ENCODE results near the gene KRT13.
A peak's percentile ranks its signal among the peaks of the same experiment; 100 is the strongest.

The KRT13 gene

DNA sequence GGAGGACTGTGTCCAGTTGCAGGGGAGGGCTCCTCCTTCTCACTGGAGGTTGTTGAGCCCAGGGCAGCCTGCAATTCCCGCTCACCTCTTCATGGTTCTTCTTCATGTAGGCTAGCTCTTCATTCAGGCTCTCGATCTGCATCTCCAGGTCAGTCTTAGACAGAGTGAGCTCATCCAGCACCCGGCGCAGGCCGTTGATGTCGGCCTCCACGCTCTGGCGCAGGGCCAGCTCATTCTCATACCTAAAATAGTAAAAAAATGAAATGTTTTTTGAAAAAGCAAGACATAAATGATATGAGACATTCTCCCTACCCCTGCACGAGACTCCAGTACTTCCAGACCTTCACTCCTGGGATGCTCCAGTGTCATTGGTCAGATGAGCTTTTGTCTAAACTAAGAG lies 2.2 kb downstream of the KRT13 start:
- Mint-ChIP-seq H3K27me3 (peaks cover 15% of the 10 kb centered on the region), H3K4me1 (peaks cover 15% of the 10 kb centered on the region), H3K27ac (no peak overlapping the region), H3K4me3 (no peak overlapping the region), H3K36me3 (no peaks in the 10 kb centered on the region), H3K9me3 (no peaks in the 10 kb centered on the region)
- DNase-seq (ENCODE audit: low spot score in 2 of 2) (no peak), ATAC-seq (ENCODE audit: low read depth) (no peak)

DNA sequence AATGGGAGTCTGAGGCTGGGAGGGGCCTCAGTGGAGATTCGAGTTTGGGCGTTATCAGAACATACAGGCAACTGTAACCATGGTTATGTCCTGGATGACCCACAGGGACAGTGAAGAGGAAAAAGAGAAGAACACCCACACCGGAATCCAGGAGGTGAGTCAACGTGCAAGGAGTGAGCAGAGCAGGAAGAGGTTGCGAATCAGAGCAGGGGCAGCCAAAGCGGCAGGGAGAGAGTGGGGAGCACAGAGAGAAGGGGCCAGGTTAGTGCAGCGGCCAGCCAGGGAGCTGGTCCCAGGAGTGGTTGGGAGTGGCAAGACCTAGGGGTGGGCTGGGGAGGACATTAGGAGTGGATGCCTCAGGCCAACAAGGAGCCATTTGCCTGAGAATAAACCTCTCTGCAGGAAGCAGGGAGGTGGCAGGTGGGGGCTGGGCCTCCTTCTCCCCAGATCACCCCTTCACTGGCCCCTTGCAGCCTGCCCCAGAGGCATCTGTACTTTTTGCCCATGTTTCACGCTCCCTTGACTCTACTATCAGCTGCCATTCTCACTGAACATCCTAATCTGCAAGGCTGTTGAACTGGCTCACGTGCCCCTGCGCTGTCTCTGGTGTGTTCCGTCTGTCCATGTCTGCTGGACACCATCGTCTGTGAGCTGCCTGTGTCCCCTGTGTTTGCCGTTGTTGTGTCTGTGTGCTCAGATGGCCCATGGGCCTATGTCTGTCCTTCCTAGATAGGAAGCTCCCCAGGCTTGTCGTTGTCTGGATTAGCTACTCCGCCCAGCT lies 5.1 kb downstream of the KRT13 start:
- peaks cover 15% of the 10 kb centered on the region for H3K27me3 Mint-ChIP-seq
- ATAC-seq (ENCODE audit: low read depth) (no peak), DNase-seq (ENCODE audit: low spot score in 2 of 2) (no peak)
- peaks cover 15% of the 10 kb centered on the region for H3K4me1 Mint-ChIP-seq
- H3K27ac Mint-ChIP-seq: no peak overlapping the region
- no peak overlapping the region for H3K4me3 Mint-ChIP-seq
- H3K36me3 Mint-ChIP-seq: no peaks in the 10 kb centered on the region
- no peaks in the 10 kb centered on the region for H3K9me3 Mint-ChIP-seq

DNA sequence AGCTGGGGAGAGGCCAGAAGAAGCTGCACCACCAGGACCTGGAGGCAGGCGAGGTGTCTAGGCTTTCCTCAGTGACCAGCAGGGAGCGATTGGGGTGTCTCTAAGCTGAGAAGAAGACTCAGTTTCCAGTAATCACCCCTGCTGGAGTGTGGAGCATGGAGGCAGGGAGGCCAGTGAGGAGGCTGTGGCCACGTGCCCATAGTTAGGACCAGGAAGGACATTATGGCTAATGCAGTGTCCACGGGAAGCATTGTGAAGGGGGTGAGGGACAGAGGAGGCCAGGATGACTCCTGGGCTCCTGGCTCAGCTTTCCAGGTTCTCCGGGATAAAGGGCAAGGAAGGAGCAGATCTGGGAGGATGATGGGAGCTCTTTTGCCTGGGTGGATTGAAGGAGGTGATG lies 5.7 kb downstream of the KRT13 start:
- H3K9me3 Mint-ChIP-seq: no peaks in the 10 kb centered on the region
- H3K4me1 Mint-ChIP-seq: peaks cover 15% of the 10 kb centered on the region
- H3K4me3 Mint-ChIP-seq: no peak overlapping the region
- ATAC-seq (ENCODE audit: low read depth): no peak
- DNase-seq (ENCODE audit: low spot score in 2 of 2): no peak
- H3K27me3 Mint-ChIP-seq: peaks cover 15% of the 10 kb centered on the region
- H3K27ac Mint-ChIP-seq: no peak overlapping the region
- H3K36me3 Mint-ChIP-seq: no peaks in the 10 kb centered on the region

DNA sequence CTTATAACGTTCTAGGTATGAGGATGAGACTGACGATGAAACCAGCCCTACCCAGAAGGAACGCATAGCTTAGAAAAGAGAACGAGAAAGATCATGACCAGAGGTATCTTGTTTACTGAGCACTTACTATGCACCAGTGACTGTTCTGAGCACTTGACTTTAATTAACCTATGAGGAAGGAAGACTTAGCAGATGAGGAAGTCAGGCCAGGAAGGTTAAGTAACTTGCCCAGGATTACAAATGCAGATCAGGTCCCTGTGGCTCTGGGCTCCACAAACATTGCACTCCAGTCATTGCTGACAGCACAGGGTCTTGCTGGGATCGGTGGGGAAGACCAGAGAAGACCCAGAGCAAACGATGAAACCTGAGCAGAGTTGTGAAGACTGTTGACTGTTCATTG lies 7.1 kb downstream of the KRT13 start:
- DNase-seq (ENCODE audit: low spot score in 2 of 2) (no peak), ATAC-seq (ENCODE audit: low read depth) (no peak)
- H3K27me3 Mint-ChIP-seq: peaks cover 15% of the 10 kb centered on the region
- no peak overlapping the region for H3K27ac Mint-ChIP-seq
- no peak overlapping the region for H3K4me3 Mint-ChIP-seq
- H3K36me3 Mint-ChIP-seq: no peaks in the 10 kb centered on the region
- no peaks in the 10 kb centered on the region for H3K9me3 Mint-ChIP-seq
- H3K4me1 Mint-ChIP-seq: peaks cover 15% of the 10 kb centered on the region

DNA sequence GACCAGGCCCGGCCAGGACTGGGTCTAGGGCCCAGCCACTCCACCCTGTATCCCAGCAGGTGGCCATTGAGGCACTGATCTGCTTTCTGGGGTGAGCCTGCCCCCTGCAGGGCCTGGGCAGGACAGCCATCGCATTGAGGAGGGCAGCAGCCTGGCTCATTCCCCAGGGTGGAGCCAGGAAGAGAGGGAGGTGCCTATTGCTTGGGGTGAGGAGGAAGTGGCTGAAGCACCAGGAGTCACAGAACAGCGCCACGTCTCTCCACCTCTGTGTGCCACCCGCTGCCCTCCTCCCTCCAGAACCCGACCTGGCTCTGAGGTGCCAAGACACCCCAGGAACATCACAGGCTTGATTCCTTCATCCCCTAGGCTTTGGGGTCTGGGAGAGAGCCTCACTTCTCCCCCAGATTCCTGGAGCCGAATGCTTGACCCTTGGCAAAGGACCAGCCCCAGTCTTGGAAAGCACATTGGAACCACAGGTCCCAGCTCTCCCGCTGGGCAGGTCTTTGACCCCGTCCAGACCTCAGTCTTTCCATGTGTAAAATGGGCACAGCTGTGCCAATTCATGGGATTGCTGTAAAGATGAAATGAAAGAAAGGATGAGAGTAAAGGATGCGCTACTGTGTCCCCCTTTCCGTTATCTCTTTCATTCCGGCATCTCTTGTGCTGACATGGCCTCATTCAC lies 8.5 kb downstream of the KRT13 start:
- no peaks in the 10 kb centered on the region for H3K36me3 Mint-ChIP-seq
- peak; percentile 70 for ATAC-seq (ENCODE audit: low read depth)
- H3K4me3 Mint-ChIP-seq: no peak overlapping the region
- no peaks in the 10 kb centered on the region for H3K9me3 Mint-ChIP-seq
- DNase-seq (ENCODE audit: low spot score in 2 of 2): no peak
- peaks cover 15% of the 10 kb centered on the region for H3K4me1 Mint-ChIP-seq
- peaks cover 14% of the 10 kb centered on the region for H3K27me3 Mint-ChIP-seq
- H3K27ac Mint-ChIP-seq: no peak overlapping the region

DNA sequence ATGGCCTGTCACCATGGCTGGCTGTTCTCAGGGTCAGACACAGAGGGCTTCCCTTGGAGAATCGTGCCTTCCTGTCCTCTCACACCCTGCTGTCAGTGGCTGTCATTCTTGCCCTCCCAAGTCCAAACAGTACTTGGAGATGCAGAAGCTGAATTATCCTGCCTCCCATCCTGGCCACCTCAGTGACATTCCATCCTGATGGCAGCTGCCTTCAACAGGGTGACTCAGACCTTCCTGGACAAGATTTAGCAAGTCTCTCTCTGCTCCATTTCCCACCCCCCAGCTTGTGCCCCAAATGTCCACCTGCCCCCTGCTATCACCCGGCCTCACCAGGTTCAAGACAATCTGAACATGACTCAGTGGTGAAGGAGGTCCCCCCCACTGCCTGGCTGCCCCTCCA lies 10.9 kb downstream of the KRT13 start:
- no peaks in the 10 kb centered on the region for H3K9me3 Mint-ChIP-seq
- peaks cover 6% of the 10 kb centered on the region for H3K27me3 Mint-ChIP-seq
- H3K36me3 Mint-ChIP-seq: no peaks in the 10 kb centered on the region
- H3K4me1 Mint-ChIP-seq: peaks cover 17% of the 10 kb centered on the region
- no peak overlapping the region for H3K27ac Mint-ChIP-seq
- ATAC-seq (ENCODE audit: low read depth): no peak
- no peak for DNase-seq (ENCODE audit: low spot score in 2 of 2)
- no peak overlapping the region for H3K4me3 Mint-ChIP-seq

DNA sequence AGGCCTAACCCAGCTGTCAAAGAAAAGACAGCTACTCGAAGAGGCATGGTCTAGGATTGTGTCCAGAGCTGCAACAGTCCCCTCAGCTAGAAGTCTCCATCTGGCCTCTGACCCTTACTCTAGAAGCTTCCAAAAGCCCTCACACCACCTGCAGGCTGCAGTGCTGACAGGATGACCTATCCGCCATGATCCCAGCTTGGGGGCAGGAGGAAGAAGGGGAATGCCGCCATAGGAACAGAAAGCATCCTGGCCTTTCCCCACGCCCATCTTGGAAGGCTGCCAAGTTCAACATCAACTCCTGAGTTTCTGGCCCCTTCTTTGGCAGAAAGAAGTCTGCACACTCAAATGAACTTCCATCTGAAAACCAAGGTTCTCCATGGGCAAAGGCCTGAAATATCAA lies 12.6 kb downstream of the KRT13 start:
- H3K36me3 Mint-ChIP-seq: no peaks in the 10 kb centered on the region
- H3K27me3 Mint-ChIP-seq: peaks cover 2% of the 10 kb centered on the region
- DNase-seq (ENCODE audit: low spot score in 2 of 2): no peak
- H3K4me3 Mint-ChIP-seq: no peak overlapping the region
- H3K9me3 Mint-ChIP-seq: no peaks in the 10 kb centered on the region
- no peak for ATAC-seq (ENCODE audit: low read depth)
- H3K27ac Mint-ChIP-seq: no peak overlapping the region
- peaks cover 10% of the 10 kb centered on the region for H3K4me1 Mint-ChIP-seq

DNA sequence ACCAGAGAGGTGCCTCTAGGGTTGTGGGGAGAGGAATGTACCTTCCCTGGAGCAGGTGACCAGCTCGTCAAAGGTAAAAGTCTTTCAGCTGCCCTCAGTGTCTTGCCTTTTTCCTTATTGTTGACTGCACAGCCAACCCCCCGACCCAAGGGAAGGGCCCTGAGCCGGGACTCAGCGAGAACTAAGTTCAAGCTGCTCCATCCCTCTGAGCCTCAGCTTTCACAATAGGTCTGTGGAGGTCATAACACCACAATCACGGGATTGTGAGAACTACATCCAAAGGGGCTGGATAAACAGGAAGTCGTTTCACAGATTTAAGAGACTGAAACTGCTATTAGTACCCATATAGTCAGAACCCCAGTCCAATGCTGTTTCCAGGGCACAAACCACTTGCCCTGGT lies 13.1 kb downstream of the KRT13 start:
- Mint-ChIP-seq H3K27ac (no peak overlapping the region), H3K27me3 (peaks cover 4% of the 10 kb centered on the region), H3K9me3 (no peaks in the 10 kb centered on the region), H3K4me3 (no peak overlapping the region), H3K4me1 (peaks cover 10% of the 10 kb centered on the region), H3K36me3 (no peaks in the 10 kb centered on the region)
- DNase-seq (ENCODE audit: low spot score in 2 of 2): no peak
- no peak for ATAC-seq (ENCODE audit: low read depth)

DNA sequence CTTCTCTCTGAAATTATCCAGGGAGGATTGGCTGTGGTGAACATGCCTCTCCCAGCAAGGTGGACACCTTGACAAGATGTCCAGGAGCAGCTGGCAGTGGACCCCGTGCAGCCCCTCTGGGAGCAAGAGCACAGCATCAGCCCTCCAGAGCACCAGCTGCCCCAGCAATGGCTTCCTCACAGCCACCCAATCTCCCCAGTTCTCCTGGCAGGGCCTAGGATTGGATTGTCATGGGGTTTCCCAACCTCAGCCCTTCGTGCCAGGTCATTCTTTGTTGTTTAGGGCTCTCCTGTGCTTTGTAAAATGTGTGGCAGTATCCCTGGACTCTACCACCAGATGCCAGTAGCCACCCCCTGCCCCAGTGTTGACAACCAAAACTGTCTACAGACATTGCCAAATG lies 13.9 kb downstream of the KRT13 start:
- Mint-ChIP-seq H3K9me3 (no peaks in the 10 kb centered on the region), H3K36me3 (no peaks in the 10 kb centered on the region), H3K27me3 (peaks cover 5% of the 10 kb centered on the region), H3K27ac (no peak overlapping the region), H3K4me1 (peaks cover 7% of the 10 kb centered on the region), H3K4me3 (no peak overlapping the region)
- ATAC-seq (ENCODE audit: low read depth) (no peak), DNase-seq (ENCODE audit: low spot score in 2 of 2) (no peak)

DNA sequence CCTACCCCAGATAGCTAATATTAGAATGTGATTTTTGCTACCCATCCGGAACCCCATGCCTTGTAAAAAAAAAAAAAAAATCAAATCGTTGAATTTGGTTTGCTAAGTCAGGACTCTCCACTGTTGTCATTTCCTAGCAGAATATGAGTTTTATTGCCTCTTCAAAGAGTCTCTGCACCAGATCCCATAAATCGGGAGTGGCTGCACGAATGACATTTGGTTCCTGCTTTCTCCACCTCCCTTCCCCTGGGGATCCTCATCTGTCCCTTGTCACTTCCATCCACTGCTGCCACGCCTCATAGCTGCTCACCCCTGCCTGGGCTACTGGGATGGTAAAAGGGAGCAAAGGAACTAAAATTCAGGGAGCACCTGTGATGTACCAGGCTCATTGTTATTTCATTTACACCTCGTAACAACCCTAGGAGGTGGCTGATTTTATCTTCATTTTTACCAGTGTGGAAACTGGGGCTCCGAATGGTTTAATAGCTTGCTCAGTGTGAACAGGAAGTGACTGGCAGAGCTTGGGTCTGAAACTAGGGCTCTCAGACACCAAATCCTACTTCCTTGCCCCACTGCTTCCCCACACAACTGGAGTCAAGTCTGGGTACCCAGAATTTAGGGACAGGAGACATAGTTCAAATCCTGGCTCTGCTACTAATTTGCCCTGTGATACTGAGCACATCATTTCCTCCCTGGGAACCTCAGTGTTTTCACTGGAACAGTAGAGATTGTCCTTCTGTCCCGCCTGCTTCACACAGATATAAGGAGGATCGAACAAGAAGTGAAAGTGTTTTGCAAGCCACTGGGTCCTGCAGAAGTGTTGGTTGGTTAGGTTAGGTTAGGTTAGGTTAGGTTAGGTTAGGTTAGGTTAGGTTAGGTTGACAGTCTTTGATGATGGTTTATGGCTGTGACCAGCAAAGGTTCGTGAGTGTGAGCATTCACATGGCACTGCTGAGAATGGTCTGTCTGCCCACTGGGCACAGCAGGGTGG lies 15.1 kb downstream of the KRT13 start:
- Mint-ChIP-seq H3K4me1 (peaks cover 7% of the 10 kb centered on the region), H3K9me3 (no peaks in the 10 kb centered on the region), H3K27ac (no peak overlapping the region), H3K4me3 (no peak overlapping the region), H3K27me3 (peaks cover 8% of the 10 kb centered on the region), H3K36me3 (no peaks in the 10 kb centered on the region)
- peak; percentile 19 for ATAC-seq (ENCODE audit: low read depth)
- no peak for DNase-seq (ENCODE audit: low spot score in 2 of 2)

DNA sequence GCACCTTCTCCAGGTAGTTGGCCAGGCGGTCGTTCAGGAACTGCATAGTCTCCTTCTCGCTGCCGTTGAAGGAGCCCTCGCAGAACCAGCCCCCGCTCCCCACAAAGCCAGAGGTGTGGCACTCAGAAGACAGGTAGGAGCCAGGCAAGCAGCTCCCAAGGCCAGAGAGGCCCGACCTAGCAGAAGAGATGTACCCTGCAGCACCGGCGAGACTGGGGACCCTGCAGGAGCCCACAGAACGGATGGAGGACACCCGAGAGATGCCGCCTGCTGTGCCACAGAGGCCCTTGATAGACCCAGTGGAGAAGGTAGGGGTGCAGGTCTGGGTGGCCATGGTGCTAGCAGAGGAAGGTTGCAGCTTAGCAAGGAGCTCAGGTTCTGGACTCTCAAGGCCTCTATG lies 15.9 kb downstream of the KRT13 start, which contains the start of gene KRT36:
Gene KRT36 (minus strand): TSS at position 380 of the 400 bp plus-strand sequence. CDS start 46 bp downstream, at position 334.
- no peaks in the 10 kb centered on the region for H3K36me3 Mint-ChIP-seq
- no peak within 1 kb of the TSS for H3K27ac Mint-ChIP-seq
- no peak for ATAC-seq (ENCODE audit: low read depth)
- H3K4me1 Mint-ChIP-seq: peaks cover 7% of the 10 kb centered on the region
- H3K27me3 Mint-ChIP-seq: peaks cover 10% of the 10 kb centered on the region
- no peaks in the 10 kb centered on the region for H3K9me3 Mint-ChIP-seq
- DNase-seq (ENCODE audit: low spot score in 2 of 2): no peak
- H3K4me3 Mint-ChIP-seq: no peak within 1 kb of the TSS

DNA sequence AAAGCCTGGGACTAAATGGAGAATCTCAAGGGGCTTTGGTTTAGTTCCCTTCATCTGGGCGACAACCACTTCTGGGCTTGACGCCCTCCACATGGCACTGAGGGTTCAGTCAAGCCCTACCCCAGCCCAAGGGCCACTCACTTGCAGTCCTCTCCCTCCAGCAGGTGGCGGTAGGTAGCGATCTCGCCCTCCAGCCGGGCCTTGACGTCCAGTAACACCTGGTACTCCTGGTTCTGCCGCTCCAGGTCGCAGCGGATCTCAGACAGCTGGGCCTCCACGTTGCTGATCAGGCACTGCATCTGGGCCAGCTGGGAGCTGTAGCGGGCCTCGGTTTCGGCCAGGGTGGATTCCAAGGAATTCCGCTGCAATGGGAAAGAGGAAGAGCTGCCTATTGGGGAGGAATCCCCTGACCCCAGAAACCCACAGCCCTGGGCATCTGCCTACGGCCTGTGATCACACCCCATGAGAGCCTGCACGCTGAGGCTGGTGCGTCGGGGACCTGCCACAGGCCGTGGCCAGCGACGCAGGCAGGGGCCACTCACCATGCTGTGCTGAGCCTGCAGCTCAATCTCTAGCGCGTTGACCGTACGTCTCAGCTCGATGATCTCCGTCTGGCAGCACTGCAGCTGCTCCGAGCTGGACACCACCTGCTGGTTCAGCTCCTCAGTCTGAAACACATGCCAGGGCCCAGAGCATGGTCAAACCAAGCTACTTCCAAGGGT lies 18.4 kb downstream of the KRT13 start:
- Mint-ChIP-seq H3K9me3 (no peaks in the 10 kb centered on the region), H3K36me3 (no peaks in the 10 kb centered on the region), H3K4me1 (peaks cover 7% of the 10 kb centered on the region), H3K27ac (no peak overlapping the region), H3K27me3 (peaks cover 10% of the 10 kb centered on the region), H3K4me3 (no peak overlapping the region)
- ATAC-seq (ENCODE audit: low read depth) (no peak), DNase-seq (ENCODE audit: low spot score in 2 of 2) (peak in 1 of 2 donors; percentile 15)

DNA sequence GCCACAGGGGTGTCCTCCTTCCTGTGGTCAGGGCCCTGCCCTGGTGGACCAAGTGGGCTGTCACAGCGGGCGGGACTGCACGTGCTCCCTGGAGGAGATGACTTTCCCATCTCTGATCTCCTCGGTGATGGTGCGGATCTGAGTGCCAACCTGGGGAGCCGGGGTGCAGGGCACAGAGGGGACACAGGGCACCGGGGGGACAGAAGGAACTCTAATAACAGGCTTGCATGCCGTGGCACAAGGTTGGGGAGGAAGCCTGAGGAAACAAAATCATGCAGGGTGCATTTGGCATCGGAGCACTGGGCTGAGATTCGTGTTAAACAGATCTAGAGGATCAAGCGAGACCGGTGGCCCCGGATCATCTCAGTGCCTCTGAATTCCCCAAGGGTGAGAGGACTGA lies 19.1 kb downstream of the KRT13 start:
- no peak for ATAC-seq (ENCODE audit: low read depth)

More for the DNA sequence above, 19.1 kb downstream of the KRT13 start:
- Mint-ChIP-seq H3K4me1 (peaks cover 7% of the 10 kb centered on the region), H3K27me3 (peaks cover 10% of the 10 kb centered on the region), H3K4me3 (no peak overlapping the region), H3K27ac (no peak overlapping the region), H3K9me3 (no peaks in the 10 kb centered on the region), H3K36me3 (no peaks in the 10 kb centered on the region)
- DNase-seq (ENCODE audit: low spot score in 2 of 2): no peak

Measured in memory B cell (primary cell).